GM21360 (cell line): ENCODE results near the gene MSH4.
"Not testable (repeated sequence)": the region's sequence is repeated elsewhere in the genome, so short reads cannot be mapped to it uniquely, and the experiment has no call there.

ENCODE experiments used
- ATAC-seq: cut with Tn5 transposase; IDR thresholded peaks from one replicate; pipeline ENCODE4 v1.9.1; 2021; ENCODE audit warnings: mild to moderate bottlenecking, moderate library complexity; ENCODE audit not compliant: unreplicated experiment

Gene MSH4

DNA sequence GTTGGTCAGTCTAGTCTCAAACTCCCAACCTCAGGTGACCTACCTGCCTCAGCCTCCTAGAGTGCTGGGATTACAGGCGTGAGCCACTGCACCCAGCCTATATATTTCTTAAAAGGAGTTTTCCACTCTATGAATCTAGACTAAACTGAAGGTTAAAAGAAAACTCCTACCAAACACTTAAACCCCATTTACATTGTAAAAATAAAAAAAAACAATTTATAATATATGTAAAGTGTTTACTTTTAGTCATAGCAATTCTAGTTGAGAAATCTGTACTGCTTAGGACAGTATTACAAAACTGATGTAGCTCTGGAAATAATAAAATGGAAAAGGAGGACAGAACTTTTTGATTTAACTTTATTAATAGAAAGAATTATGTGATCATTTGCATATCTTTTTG, 126.0 kb downstream of the MSH4 start:
- no peak for ATAC-seq

DNA sequence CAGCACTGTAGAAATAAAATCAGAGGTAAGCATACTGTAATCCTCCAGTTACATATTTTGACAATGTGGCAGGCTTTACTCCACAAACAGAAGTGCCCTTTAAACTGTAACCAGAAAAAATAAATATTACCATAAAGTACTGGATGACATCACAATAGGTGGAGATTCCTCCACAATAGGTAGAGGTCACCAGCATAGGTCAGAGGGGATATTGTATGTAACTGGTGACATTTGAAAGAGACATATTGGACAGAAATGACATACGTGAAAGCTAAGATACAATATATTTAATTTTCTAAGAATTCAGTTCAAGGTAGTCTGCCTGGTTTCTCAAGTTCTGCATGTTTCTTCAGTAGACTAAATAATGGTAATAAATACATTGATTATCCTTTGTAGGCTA, 135.6 kb downstream of the MSH4 start, which contains the start of gene ASB17:
Gene ASB17 (minus strand): TSS at position 101 of the 400 bp plus-strand sequence. CDS start 113 bp downstream, outside the sequence.
- ATAC-seq = no peak

DNA sequence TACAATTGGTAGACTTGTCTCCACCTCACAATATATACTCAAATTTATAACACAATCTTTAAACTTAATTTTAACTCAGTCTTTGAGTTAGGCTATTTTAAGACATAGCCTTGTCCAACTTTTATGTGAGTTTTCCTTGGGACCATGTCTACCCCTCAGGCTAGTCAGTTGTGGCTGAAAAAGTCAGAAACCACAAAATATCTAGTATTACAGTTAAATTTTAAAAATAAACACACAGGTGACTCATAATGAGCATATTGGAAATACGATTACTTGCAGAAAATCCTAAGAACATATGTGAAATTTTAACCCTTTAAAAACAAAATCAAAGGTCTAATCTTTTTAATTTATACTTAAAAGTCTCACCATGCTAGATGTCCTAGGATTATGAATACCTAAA, 140.4 kb downstream of the MSH4 start:
- peak; percentile 77 for ATAC-seq

DNA sequence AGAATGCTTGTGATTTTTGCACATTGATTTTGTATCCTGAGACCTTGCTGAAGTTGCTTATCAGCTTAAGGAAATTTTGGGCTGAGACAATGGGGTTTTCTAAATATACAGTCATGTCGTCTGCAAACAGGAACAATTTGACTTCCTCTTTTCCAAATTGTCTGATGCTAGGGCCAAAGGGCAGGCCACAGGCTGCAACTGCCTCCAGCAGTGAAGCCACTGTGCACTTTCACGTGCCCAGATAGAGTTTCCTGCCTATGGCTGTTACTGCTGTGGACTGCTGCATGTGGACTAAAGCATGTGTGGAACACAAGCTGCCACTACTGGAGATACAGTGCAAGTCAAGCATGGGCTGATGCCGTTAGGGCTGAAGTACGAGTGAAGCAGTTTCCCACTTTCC, 146.4 kb downstream of the MSH4 start:
- not testable (repeated sequence) for ATAC-seq

DNA sequence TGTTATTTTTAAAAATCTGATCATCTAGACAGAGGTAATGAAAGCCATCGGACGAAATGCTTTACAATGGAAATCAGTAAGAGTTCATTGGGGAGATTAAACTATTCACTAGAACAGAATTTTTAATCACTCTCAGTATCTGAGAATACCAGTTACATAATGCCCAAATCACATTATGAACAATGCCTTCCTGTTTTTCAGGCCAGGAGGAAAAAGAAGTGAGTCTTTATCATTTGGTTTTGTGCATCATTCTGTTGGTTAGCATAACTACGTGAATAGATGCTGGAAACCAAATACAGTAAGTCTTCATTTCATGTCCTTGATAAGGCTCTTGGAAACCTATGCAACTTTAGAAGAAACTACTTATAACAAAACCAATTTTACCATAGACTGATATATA, 153.5 kb downstream of the MSH4 start:
- ATAC-seq = no peak

DNA sequence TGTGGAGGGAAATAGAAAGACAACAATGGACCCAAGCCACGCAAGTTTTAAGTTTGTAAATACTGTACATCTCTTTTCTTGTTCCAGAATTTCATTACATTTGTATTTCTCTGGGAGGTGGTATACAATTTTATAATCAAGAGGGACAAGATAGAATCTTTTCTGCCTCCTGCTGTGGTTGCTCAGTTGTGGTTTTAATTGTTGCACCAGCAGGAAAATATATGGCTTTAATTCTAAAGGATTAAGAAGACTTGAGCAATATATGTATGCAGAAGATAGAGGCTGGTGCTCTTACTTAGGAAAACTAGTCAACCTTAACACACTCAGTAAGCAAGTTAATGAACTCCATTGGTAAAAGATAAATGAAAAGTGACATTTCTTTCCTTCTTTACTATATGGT, 155.3 kb downstream of the MSH4 start:
- no peak for ATAC-seq

DNA sequence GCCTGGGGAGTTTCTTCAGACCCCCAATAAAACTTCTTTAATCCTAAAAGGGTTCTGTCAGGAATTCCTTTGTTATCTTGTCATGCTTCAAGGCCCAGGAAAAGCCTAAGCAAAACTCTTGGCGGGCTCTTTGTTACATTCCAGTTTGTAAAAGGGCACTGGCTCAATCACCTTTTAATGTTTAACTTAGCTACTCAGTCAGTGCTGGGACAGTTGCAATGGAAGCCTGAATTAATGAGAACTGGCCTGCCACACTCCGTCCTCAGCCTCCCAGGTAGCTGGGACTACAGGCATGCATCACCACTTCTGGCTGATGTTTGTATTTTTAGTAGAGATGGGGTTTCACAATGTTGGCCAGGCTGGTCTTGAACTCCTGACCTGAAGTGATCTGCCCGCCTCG, 156.8 kb downstream of the MSH4 start:
- ATAC-seq = no peak

DNA sequence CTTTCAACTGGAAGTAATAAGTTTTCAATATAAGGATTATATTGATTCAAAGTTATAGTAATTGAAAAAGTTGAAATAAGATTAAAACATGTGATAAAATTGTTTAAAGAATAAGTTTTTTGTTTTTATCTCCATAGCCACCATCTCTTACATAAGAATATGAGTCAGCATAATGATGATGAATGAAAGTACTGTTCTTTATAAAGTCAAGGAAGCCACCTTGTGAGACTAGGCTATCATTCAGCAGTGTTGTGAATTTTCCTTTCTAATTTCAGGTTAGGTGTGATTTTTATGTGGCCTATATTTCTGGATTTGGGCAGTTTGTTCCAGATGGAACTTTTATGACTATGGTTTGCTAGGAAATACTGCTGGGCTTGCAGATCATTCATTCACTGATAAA, 157.9 kb downstream of the MSH4 start:
- ATAC-seq = no peak
